BLaER1 treated with 17β-estradiol and CSF1 and Interleukin-3, amounts not matched to agents 10 nM and 100 nM (cell line): ENCODE measurements around the gene LAMTOR1.
"Not testable (repeated sequence)": the region's sequence is repeated elsewhere in the genome, so short reads cannot be mapped to it uniquely, and the experiment has no call there.

Source experiments
- H3K27ac ChIP-seq, 11 experiments: shearing (Covaris generic); formaldehyde crosslinking; 2 replicates each; pipeline ENCODE4 v1.8.1; 2022
- H3K27me3 ChIP-seq, 11 experiments: shearing (Covaris generic); formaldehyde crosslinking; 2 replicates each; pipeline ENCODE4 v1.8.1; 2022
- H3K36me3 ChIP-seq, 11 experiments: shearing (Covaris generic); formaldehyde crosslinking; 2 replicates each; pipeline ENCODE4 v1.8.1; 2022
- H3K4me1 ChIP-seq, 10 experiments: shearing (Covaris generic); formaldehyde crosslinking; 2 replicates each; pipeline ENCODE4 v1.8.1; 2022
- H3K4me2 ChIP-seq, 11 experiments: shearing (Covaris generic); formaldehyde crosslinking; 2 replicates each; pipeline ENCODE4 v1.8.1; 2022
- H3K4me3 ChIP-seq, 10 experiments: shearing (Covaris generic); formaldehyde crosslinking; 2 replicates each; pipeline ENCODE4 v1.8.1; 2022
- H3K9ac ChIP-seq, 11 experiments: shearing (Covaris generic); formaldehyde crosslinking; 2 replicates each; pipeline ENCODE4 v1.8.1; 2022
- H3K9me3 ChIP-seq, 11 experiments: shearing (Covaris generic); formaldehyde crosslinking; replicated peaks in 1 of 11; 2 replicates each; pipeline ENCODE4 v1.8.1; 2022
- H4K20me1 ChIP-seq, 11 experiments: shearing (Covaris generic); formaldehyde crosslinking; 2 replicates each; pipeline ENCODE4 v1.8.1; 2022
- Cebpa-rat ChIP-seq, 11 experiments: shearing (Covaris generic); IDR thresholded peaks; 2 replicates each; pipeline ENCODE4 v1.8.1; 2022

LAMTOR1 gene

GRCh38 chr11:72102946-72103753 is at the start of gene LAMTOR1:
Gene LAMTOR1 (minus strand): TSS chr11:72103297. CDS start chr11:72103224, 73 bp downstream.
- H3K4me2 ChIP-seq: peak within 1 kb of the TSS; percentile 80 to 100 (median 96)
- no peaks in the 10 kb centered on the region for H3K27me3 ChIP-seq
- peak within 1 kb of the TSS; percentile 95 to 99 (median 97) for H3K27ac ChIP-seq
- peaks cover 23 to 51% (median 36%) of the 10 kb centered on the region in 10 experiments for H3K4me1 ChIP-seq
- peak within 1 kb of the TSS; percentile 93 to 99 (median 97) for H3K9ac ChIP-seq
- H4K20me1 ChIP-seq: peaks cover 0 to 28% (median 17%) of the 10 kb centered on the region in 11 experiments; a peak in 12 of 22 replicates
- H3K9me3 ChIP-seq: peaks cover 0 to 6% (median 0%) of the 10 kb centered on the region in 11 experiments; a peak in 3 of 22 replicates
- peak within 1 kb of the TSS; percentile 75 to 94 (median 88) for H3K4me3 ChIP-seq
- peaks cover 18 to 68% (median 35%) of the 10 kb centered on the region in 11 experiments for H3K36me3 ChIP-seq
- TF ChIP-seq Cebpa-rat (IDR thresholded peaks at IDR 0.05): no peak

GRCh38 chr11:72150882-72151281 is 47.8 kb upstream of the LAMTOR1 start:
- no peaks in the 10 kb centered on the region for H4K20me1 ChIP-seq
- no peak for TF ChIP-seq Cebpa-rat (IDR thresholded peaks at IDR 0.05)
- no peaks in the 10 kb centered on the region for H3K4me1 ChIP-seq
- H3K9me3 ChIP-seq: no peaks in the 10 kb centered on the region
- no peak overlapping the region for H3K4me2 ChIP-seq
- H3K36me3 ChIP-seq: no peaks in the 10 kb centered on the region
- no peaks in the 10 kb centered on the region for H3K27me3 ChIP-seq
- H3K9ac ChIP-seq: no peak overlapping the region
- no peak overlapping the region for H3K27ac ChIP-seq
- no peak overlapping the region for H3K4me3 ChIP-seq

GRCh38 chr11:72146625-72147024 is 43.5 kb upstream of the LAMTOR1 start:
- no peaks in the 10 kb centered on the region for H3K9me3 ChIP-seq
- no peaks in the 10 kb centered on the region for H3K27me3 ChIP-seq
- H3K36me3 ChIP-seq: no peaks in the 10 kb centered on the region
- no peaks in the 10 kb centered on the region for H3K4me1 ChIP-seq
- no peak overlapping the region for H3K4me3 ChIP-seq
- TF ChIP-seq Cebpa-rat (IDR thresholded peaks at IDR 0.05): no peak
- H3K27ac ChIP-seq: no peak overlapping the region
- no peaks in the 10 kb centered on the region for H4K20me1 ChIP-seq
- no peak overlapping the region for H3K4me2 ChIP-seq
- no peak overlapping the region for H3K9ac ChIP-seq

- Histone ChIP-seq H3K9me3 (no peaks in the 10 kb centered on the region), H3K27me3 (no peaks in the 10 kb centered on the region), H3K4me1 (no peaks in the 10 kb centered on the region), H4K20me1 (no peaks in the 10 kb centered on the region), H3K27ac (no peak overlapping the region), H3K4me2 (no peak overlapping the region), H3K36me3 (no peaks in the 10 kb centered on the region), H3K4me3 (no peak overlapping the region), H3K9ac (no peak overlapping the region)
- TF ChIP-seq Cebpa-rat (IDR thresholded peaks at IDR 0.05): no peak
Measured at GRCh38 chr11:72144807-72145565, 41.9 kb upstream of the LAMTOR1 start.

GRCh38 chr11:72142543-72142942 is 39.4 kb upstream of the LAMTOR1 start:
- not testable (repeated sequence) for H3K27me3 ChIP-seq, H3K4me2 ChIP-seq, H3K4me1 ChIP-seq, H3K9me3 ChIP-seq, H3K4me3 ChIP-seq, H3K9ac ChIP-seq, H3K36me3 ChIP-seq, H4K20me1 ChIP-seq, H3K27ac ChIP-seq

GRCh38 chr11:72142086-72142485 is 39.0 kb upstream of the LAMTOR1 start:
- H3K27ac ChIP-seq: not testable (repeated sequence)

GRCh38 chr11:72141066-72141465 is 38.0 kb upstream of the LAMTOR1 start:
- Histone ChIP-seq H3K4me2 (no peak overlapping the region), H3K27ac (no peak overlapping the region), H4K20me1 (no peaks in the 10 kb centered on the region), H3K27me3 (no peaks in the 10 kb centered on the region), H3K4me3 (no peak overlapping the region), H3K9ac (no peak overlapping the region), H3K4me1 (peaks cover 0 to under 1% (median 0%) of the 10 kb centered on the region in 10 experiments; a peak in 1 of 20 replicates), H3K36me3 (no peaks in the 10 kb centered on the region), H3K9me3 (0 out of 22 replicates have a peak, but pooled peaks cover 0 to 5% (median 0%) of the 10 kb centered on the region in 11 experiments)
- TF ChIP-seq Cebpa-rat (IDR thresholded peaks at IDR 0.05): no peak

More at GRCh38 chr11:72142086-72142485, 39.0 kb upstream of the LAMTOR1 start:
- H3K4me3 ChIP-seq, H3K36me3 ChIP-seq, H4K20me1 ChIP-seq, H3K9me3 ChIP-seq, H3K4me2 ChIP-seq, H3K27me3 ChIP-seq, H3K9ac ChIP-seq, H3K4me1 ChIP-seq: not testable (repeated sequence)

- Histone ChIP-seq H3K9ac (no peak overlapping the region), H3K36me3 (no peaks in the 10 kb centered on the region), H3K27me3 (no peaks in the 10 kb centered on the region), H3K9me3 (0 out of 22 replicates have a peak, but pooled peaks cover 0 to 5% (median 0%) of the 10 kb centered on the region in 11 experiments), H4K20me1 (no peaks in the 10 kb centered on the region), H3K4me1 (peaks cover 0 to 5% (median 0%) of the 10 kb centered on the region in 10 experiments; a peak in 2 of 20 replicates), H3K4me3 (no peak overlapping the region), H3K27ac (no peak overlapping the region), H3K4me2 (no peak overlapping the region)
- TF ChIP-seq Cebpa-rat (IDR thresholded peaks at IDR 0.05): no peak
Measured at GRCh38 chr11:72140661-72141060, 37.6 kb upstream of the LAMTOR1 start.

GRCh38 chr11:72139500-72139899 is 36.4 kb upstream of the LAMTOR1 start:
- H3K4me2 ChIP-seq: no peak overlapping the region
- no peak overlapping the region for H3K9ac ChIP-seq
- no peaks in the 10 kb centered on the region for H4K20me1 ChIP-seq
- H3K4me1 ChIP-seq: peaks cover 0 to 13% (median 0%) of the 10 kb centered on the region in 10 experiments; a peak in 3 of 20 replicates
- TF ChIP-seq Cebpa-rat (IDR thresholded peaks at IDR 0.05): no peak
- no peak overlapping the region for H3K27ac ChIP-seq
- H3K4me3 ChIP-seq: no peak overlapping the region
- no peaks in the 10 kb centered on the region for H3K27me3 ChIP-seq
- H3K9me3 ChIP-seq: 0 out of 22 replicates have a peak, but pooled peaks cover 0 to 5% (median 0%) of the 10 kb centered on the region in 11 experiments
- no peaks in the 10 kb centered on the region for H3K36me3 ChIP-seq
